IPS-11a (cell line): Measurements from ENCODE around the gene DEPDC7.
"Not testable (repeated sequence)": the region's sequence is repeated elsewhere in the genome, so short reads cannot be mapped to it uniquely, and the experiment has no call there.

Experiments
- H3K4me3 ChIP-seq: one replicate; pipeline ENCODE4 v1.5.1; 2013; ENCODE audit warnings: low read depth, low read length, control low read depth

Gene DEPDC7

GRCh38 chr11:33021937-33022336, 6.3 kb downstream of the DEPDC7 start:
- H3K4me3 ChIP-seq: no peak overlapping the region

GRCh38 chr11:33025339-33025722, 9.7 kb downstream of the DEPDC7 start:
- H3K4me3 ChIP-seq: no peak overlapping the region

GRCh38 chr11:33027233-33027632, 11.6 kb downstream of the DEPDC7 start:
- no peak overlapping the region for H3K4me3 ChIP-seq

- no peak overlapping the region for H3K4me3 ChIP-seq
These were observed 12.3 kb downstream of the DEPDC7 start for GRCh38 chr11:33027846-33028536.

- H3K4me3 ChIP-seq: no peak overlapping the region
These were observed 12.8 kb downstream of the DEPDC7 start for GRCh38 chr11:33028537-33028914.

GRCh38 chr11:33029218-33029617, 13.5 kb downstream of the DEPDC7 start:
- H3K4me3 ChIP-seq: not testable (repeated sequence)

GRCh38 chr11:33033493-33033892, 17.8 kb downstream of the DEPDC7 start:
- no peak overlapping the region for H3K4me3 ChIP-seq

GRCh38 chr11:33035011-33035410, 19.3 kb downstream of the DEPDC7 start:
- no peak overlapping the region for H3K4me3 ChIP-seq

- peak within 1 kb of the TSS; percentile 85 for H3K4me3 ChIP-seq
These were observed 23.8 kb downstream of the DEPDC7 start, which contains the start of gene TCP11L1 for GRCh38 chr11:33039274-33040032. TSS of gene TCP11L1 (plus strand) at chr11:33039572. CDS start at chr11:33043774, 4,202 bp downstream.

GRCh38 chr11:33040033-33040861, 24.6 kb downstream of the DEPDC7 start:
- H3K4me3 ChIP-seq: peak overlapping the region; percentile 85

GRCh38 chr11:33040862-33041453, 25.3 kb downstream of the DEPDC7 start:
- no peak overlapping the region for H3K4me3 ChIP-seq

- no peak overlapping the region for H3K4me3 ChIP-seq
These were observed 27.6 kb downstream of the DEPDC7 start for GRCh38 chr11:33043221-33043830.

GRCh38 chr11:33044285-33044756, 28.6 kb downstream of the DEPDC7 start:
- no peak overlapping the region for H3K4me3 ChIP-seq

- H3K4me3 ChIP-seq: no peak overlapping the region
These were observed 30.0 kb downstream of the DEPDC7 start for GRCh38 chr11:33045551-33046255.

- not testable (repeated sequence) for H3K4me3 ChIP-seq
These were observed 33.0 kb downstream of the DEPDC7 start for GRCh38 chr11:33048701-33049100.

- H3K4me3 ChIP-seq: not testable (repeated sequence)
These were observed 34.1 kb downstream of the DEPDC7 start for GRCh38 chr11:33049565-33050408.

GRCh38 chr11:33052231-33052630, 36.6 kb downstream of the DEPDC7 start:
- no peak overlapping the region for H3K4me3 ChIP-seq

- H3K4me3 ChIP-seq: no peak overlapping the region
These were observed 39.7 kb downstream of the DEPDC7 start for GRCh38 chr11:33055375-33055774.

GRCh38 chr11:33057284-33057683, 41.6 kb downstream of the DEPDC7 start:
- no peak overlapping the region for H3K4me3 ChIP-seq
